HFF-Myc (cell line): ENCODE data around the gene ODC1.

Experiments
- DNase-seq: peaks from one replicate; pipeline ENCODE4 v3.0.0-alpha.2; 2011; ENCODE audit warnings: low read depth; ENCODE audit errors: extremely low read depth
- H3K4me3 ChIP-seq: replicated peaks from 2 replicates; pipeline ENCODE4 v1.5.1; 2011; ENCODE audit warnings: low read depth, mild to moderate bottlenecking, control low read depth, low read length
- TF ChIP-seq, protein P1 (sequence below): IDR thresholded peaks from 2 replicates; pipeline ENCODE4 v1.5.1; 2012; ENCODE audit warnings: mild to moderate bottlenecking, low read depth, low read length, control low read depth; ENCODE audit errors: missing control alignments

The ODC1 gene

DNA sequence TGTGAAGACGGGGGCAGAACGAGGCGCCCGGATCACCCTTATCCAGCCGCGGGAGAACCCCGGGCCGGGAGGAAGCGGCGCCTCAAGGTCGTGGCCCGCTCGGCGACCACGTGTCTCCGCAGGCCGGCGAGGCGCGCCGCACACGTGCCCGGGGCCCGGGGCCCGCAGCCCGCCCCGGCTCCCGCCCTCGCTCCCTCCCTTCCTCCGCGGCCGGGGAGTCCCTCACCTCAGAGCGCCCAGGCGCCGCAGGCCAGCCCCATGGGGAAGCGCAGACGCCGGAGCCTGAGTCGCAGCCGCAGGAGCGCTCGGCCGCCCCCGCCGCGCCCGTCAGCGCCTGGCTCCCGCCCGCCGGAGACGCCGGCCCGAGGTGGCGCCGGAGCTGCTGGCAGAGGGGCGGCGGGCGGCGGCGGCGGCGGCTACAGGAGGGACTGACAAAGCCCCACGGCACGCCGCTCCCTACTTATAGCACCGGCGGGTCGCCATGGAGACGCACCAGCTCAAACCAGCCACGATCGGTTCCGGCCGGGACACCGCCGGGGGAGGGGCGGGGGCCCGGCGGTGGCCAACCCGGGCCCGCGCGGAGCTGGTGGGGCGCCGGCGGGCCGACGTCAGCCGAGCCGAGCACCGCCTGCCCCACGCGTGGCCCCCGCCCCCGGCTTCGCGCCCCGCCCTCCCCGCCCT lies at the start of gene ODC1:
Gene ODC1, minus strand, starts transcription at position 433 of the 681 bp plus-strand sequence. CDS start 3,295 bp downstream, outside the sequence.
- TF ChIP-seq, protein P1, sequence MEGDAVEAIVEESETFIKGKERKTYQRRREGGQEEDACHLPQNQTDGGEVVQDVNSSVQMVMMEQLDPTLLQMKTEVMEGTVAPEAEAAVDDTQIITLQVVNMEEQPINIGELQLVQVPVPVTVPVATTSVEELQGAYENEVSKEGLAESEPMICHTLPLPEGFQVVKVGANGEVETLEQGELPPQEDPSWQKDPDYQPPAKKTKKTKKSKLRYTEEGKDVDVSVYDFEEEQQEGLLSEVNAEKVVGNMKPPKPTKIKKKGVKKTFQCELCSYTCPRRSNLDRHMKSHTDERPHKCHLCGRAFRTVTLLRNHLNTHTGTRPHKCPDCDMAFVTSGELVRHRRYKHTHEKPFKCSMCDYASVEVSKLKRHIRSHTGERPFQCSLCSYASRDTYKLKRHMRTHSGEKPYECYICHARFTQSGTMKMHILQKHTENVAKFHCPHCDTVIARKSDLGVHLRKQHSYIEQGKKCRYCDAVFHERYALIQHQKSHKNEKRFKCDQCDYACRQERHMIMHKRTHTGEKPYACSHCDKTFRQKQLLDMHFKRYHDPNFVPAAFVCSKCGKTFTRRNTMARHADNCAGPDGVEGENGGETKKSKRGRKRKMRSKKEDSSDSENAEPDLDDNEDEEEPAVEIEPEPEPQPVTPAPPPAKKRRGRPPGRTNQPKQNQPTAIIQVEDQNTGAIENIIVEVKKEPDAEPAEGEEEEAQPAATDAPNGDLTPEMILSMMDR, result no peak
- peak within 1 kb of the TSS; percentile 68 for H3K4me3 ChIP-seq
- peak; percentile 69 for DNase-seq

DNA sequence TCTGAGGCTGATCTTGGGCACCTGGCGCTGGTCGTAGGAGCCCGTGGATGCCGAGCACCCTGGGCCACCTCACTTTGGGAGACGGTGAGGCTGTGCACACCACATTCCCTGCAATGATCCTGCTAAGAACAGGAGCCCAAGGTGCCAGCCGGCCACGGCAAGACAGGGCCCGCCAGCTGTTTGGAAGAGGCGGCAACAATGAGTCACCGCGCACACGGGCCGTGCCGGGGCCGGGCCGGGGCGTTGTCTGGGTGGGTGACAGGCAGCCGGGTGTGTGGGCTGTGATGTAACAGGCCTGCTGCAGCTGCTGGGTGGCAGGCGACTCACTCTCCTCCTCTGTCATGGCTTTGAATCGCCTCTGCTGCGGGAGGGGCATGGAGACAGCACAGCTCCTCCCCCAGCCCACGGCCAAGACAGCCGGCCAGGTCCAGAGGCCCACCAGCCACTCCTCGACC lies 49.7 kb upstream of the ODC1 start:
- TF ChIP-seq, protein P1, result no peak
- no peak for DNase-seq
- H3K4me3 ChIP-seq, result no peak overlapping the region

DNA sequence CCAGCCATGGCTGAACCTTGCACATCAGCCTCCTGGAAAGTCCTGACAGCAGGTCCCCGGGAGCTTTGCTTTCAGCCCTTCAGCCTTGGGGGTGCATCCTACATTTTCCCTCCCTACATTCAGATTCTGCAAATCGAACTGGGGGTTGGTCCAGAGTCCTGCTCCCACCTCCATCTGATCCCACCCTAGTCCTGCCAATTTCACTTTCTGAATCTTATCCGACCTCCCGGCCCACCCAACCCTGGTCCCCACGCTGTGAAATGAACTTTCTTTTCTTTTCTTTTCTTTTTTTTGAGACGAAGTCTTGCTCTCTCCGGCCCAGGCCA lies 47.8 kb upstream of the ODC1 start:
- TF ChIP-seq, protein P1, result no peak
- no peak for DNase-seq

DNA sequence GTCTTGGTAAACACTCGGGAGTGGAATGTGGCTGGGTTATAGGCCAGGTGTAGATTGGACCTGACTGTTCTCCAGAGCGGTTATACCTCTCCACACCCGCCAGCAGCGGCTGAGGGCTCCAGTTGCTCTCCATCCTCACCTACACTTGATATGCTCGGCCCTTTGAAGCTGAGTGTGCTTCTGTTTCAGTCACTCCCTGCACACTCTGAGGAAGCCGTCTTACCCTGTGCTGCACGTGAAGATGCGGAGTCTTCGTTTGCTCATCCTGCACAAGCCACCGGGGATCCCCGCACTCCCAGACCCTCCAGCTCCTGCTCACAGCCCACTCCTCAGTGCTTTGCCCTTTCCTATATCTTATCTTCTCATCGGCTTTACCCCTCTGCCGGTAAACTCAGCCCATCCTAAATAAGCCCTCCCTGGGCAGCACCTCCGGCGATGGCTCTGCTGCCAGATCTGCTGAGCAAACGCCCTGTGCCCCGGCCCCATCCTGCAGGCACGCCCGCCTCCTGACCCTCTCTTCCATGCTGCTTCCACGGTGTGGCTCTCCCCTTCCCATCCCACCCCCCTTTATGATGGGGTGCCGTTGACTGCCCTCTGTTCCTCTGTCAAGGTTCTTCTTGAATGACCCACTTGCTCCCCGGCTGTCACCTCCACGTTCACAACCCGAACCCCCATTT lies 47.3 kb upstream of the ODC1 start:
- no peak for DNase-seq
- no peak overlapping the region for H3K4me3 ChIP-seq
- TF ChIP-seq, protein P1, result no peak

More for the DNA sequence above, 47.8 kb upstream of the ODC1 start:
- no peak overlapping the region for H3K4me3 ChIP-seq

DNA sequence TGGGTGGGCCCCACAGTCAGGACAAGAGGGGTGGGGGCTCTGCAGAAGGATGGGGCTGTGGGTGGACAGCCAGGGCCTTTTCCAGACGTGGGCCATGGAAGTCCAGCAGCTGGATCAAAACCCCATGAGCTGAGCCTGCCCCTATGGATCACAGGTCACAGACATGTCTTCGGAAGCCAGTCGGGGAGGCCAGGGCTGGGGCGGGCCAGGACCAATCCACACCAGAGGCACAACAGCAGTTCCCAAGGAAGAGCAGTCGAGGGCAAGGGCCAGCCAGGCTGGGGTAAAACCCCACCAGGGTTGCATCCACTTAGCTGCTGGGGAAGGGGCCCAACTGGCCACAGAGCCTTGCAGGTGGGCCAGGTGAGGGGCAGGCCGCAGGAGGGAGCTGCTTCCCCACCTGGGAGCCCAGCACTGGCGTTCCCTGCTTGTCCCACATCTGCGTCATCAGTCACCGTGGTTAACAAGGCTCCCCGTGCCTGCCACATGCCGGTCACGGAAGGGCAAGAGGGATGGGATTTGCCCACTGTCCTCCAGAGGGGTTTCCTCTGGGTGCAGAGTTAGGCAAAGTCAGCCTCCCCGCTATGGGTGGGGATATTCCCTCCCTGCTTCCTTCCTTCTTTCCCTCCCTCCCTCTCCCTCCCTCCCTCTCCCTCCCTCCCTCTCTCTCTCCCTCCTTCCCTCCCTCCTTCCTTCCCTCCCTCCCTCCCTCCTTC lies 46.4 kb upstream of the ODC1 start:
- no peak overlapping the region for H3K4me3 ChIP-seq
- TF ChIP-seq, protein P1, result no peak
- DNase-seq, result no peak

DNA sequence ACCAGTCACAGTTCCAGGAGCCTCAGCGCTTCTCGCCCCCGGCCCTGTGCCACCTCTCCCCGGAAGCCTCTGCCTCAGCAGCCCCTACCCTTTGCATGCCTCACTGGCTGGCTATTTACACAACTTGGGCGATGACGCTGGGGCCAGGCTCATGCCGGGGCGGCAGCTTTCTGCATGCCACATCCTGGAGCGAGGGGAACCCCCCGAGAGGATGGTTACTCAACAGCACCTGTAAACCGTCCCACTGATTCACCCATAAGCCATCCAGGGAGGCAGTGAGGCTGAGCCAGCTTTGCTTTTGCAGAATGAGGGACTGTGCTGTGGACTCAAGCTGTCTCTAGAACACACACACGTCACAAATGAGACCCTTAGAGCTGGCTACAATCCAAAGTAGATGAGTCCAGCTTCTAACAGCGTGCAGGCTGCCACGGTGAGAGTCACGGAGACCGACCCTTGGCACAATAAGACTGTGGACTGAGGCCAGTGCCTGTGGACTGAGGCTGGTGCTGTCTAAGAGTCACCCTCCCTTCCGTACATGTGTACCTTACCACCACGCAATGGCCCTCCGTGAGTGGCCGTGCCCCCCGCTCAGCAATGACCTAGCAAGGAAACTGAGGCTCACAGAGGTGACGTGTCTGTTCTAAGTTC lies 45.6 kb upstream of the ODC1 start:
- no peak overlapping the region for H3K4me3 ChIP-seq
- TF ChIP-seq, protein P1, result no peak
- no peak for DNase-seq
